ENCODE results near the gene HEATR1. TPM values are rescaled to one million over a fixed set of nuclear protein-coding genes. Genes with fewer than 3 reads are reported as not detected.
"Not testable (repeated sequence)": the region's sequence is repeated elsewhere in the genome, so short reads cannot be mapped to it uniquely, and the experiment has no call there.

Gene HEATR1
- total RNA-seq, 1 experiment from 2014 or later = 43.0 TPM

DNA sequence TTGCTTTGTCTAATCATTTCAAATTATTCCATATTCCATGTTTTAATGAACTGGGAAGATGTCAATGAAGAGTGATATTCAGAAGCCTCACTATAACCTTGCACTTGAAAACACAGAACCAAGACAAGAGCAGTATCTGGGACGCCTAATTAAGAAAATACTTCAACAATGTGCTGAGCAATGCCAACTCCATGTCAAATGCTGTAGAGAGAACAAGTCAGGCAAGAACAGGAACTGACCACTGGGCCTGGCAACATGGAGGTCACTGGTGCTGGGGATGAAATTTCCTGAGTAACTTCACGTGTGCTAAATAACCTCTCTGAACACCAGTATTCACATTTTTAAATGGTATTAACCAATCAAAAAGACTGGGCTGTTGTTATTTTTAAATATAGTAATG is 22.8 kb downstream of the HEATR1 start:
- DNase-seq = no peak
- Histone ChIP-seq H3K9me2 (ENCODE audit: insufficient read depth) (no peaks in the 10 kb centered on the region), H3K36me3 (ENCODE audit: low read depth) (peaks cover 42% of the 10 kb centered on the region), H3K27ac (no peak overlapping the region), H2AFZ (no peak overlapping the region), H3F3A (ENCODE audit: insufficient read depth, low read depth) (no peaks in the 10 kb centered on the region), H3K27me3 (ENCODE audit: insufficient read depth, low read depth) (no peaks in the 10 kb centered on the region), H4K20me1 (ENCODE audit: insufficient read depth) (peaks cover 6% of the 10 kb centered on the region; the same call in 1 of the 2 replicates), H3K4me2 (no peak overlapping the region), H3K9me3 (ENCODE audit: insufficient read depth, low read depth) (no peaks in the 10 kb centered on the region), H3K4me1 (replicated peaks; ENCODE audit: insufficient read depth) (no peaks in the 10 kb centered on the region), H3K79me2 (ENCODE audit: low read depth) (no peaks in the 10 kb centered on the region), H3K4me3 (no peak overlapping the region)
- POLR2A ChIA-PET (ENCODE audit: unreplicated experiment) = no interaction called here
- no TSS peak for BruUV-seq (replicated peaks)
- CTCF ChIA-PET = no interaction called here
- intact Hi-C loops (cut with micrococcal nuclease; ENCODE audit: unreplicated experiment) = no loop called here
- TF ChIP-seq, protein P1, sequence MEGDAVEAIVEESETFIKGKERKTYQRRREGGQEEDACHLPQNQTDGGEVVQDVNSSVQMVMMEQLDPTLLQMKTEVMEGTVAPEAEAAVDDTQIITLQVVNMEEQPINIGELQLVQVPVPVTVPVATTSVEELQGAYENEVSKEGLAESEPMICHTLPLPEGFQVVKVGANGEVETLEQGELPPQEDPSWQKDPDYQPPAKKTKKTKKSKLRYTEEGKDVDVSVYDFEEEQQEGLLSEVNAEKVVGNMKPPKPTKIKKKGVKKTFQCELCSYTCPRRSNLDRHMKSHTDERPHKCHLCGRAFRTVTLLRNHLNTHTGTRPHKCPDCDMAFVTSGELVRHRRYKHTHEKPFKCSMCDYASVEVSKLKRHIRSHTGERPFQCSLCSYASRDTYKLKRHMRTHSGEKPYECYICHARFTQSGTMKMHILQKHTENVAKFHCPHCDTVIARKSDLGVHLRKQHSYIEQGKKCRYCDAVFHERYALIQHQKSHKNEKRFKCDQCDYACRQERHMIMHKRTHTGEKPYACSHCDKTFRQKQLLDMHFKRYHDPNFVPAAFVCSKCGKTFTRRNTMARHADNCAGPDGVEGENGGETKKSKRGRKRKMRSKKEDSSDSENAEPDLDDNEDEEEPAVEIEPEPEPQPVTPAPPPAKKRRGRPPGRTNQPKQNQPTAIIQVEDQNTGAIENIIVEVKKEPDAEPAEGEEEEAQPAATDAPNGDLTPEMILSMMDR (conservative IDR thresholded peaks at IDR 0.05) = no peak
- no peak for TF ChIP-seq EZH2 (IDR thresholded peaks at IDR 0.05; ENCODE audit: low read depth)

DNA sequence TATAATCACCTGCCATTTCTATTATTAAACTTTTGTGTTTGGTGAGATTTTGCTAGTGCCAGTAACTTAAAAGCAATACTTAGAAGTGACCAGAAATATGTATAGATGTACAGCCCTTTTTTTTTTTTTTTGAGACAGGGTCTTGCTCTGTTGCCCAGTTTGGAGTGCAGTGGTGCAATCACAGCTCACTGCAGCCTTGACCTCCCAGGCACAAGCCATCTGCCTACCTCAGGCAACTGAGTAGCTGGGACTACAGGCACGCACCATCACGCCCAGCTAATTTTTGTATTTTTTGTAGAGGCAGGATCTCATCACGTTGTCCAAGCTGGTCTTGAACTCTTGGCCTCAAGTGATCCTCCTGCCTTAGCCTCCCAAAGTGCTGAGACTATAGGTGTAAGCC is 23.9 kb downstream of the HEATR1 start:
- H3F3A ChIP-seq (ENCODE audit: insufficient read depth, low read depth); H3K4me2 ChIP-seq; CTCF ChIA-PET; BruUV-seq (replicated peaks); H3K9me3 ChIP-seq (ENCODE audit: insufficient read depth, low read depth); H2AFZ ChIP-seq; H3K27ac ChIP-seq; H4K20me1 ChIP-seq (ENCODE audit: insufficient read depth); H3K79me2 ChIP-seq (ENCODE audit: low read depth); H3K9me2 ChIP-seq (ENCODE audit: insufficient read depth); H3K27me3 ChIP-seq (ENCODE audit: insufficient read depth, low read depth); H3K4me3 ChIP-seq; intact Hi-C loops (cut with micrococcal nuclease; ENCODE audit: unreplicated experiment); DNase-seq; H3K4me1 ChIP-seq (replicated peaks; ENCODE audit: insufficient read depth): not testable (repeated sequence)
- POLR2A ChIA-PET (ENCODE audit: unreplicated experiment) = interaction anchor here (0.5 kb wide), 1 partner anchor 55 kb away, joined by 3 read pairs; no protein-coding TSS in a partner anchor
- H3K36me3 ChIP-seq (ENCODE audit: low read depth) = peaks cover 43% of the 10 kb centered on the region

DNA sequence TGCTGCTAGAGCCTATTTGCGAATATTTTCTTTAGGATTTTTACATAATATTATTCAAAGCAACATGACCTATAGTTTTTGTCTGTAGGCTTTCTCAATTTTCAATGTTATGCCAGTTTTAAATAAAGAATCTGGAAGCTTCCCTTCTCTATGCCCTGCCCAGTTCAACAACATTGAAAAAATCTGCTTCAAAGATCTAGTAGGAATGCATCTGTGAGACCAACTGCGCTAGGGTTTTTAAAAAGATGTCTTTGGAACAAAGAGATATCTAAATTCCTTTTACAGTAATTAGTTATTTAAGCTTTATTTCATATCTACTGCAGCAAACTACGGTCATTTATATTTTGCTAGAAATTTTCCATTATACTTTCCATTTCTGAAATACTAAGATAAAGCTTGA is 25.7 kb downstream of the HEATR1 start:
- Histone ChIP-seq H3K36me3 (ENCODE audit: low read depth) (peaks cover 36% of the 10 kb centered on the region), H3K9me3 (ENCODE audit: insufficient read depth, low read depth) (no peaks in the 10 kb centered on the region), H3K4me2 (no peak overlapping the region), H3K27ac (no peak overlapping the region), H4K20me1 (ENCODE audit: insufficient read depth) (peaks cover 6% of the 10 kb centered on the region; the same call in 1 of the 2 replicates), H3F3A (ENCODE audit: insufficient read depth, low read depth) (no peaks in the 10 kb centered on the region), H3K79me2 (ENCODE audit: low read depth) (no peaks in the 10 kb centered on the region), H2AFZ (no peak overlapping the region), H3K4me3 (no peak overlapping the region), H3K27me3 (ENCODE audit: insufficient read depth, low read depth) (no peaks in the 10 kb centered on the region), H3K4me1 (replicated peaks; ENCODE audit: insufficient read depth) (no peaks in the 10 kb centered on the region), H3K9me2 (ENCODE audit: insufficient read depth) (no peaks in the 10 kb centered on the region)
- TF ChIP-seq, protein P1 (conservative IDR thresholded peaks at IDR 0.05) = no peak
- TF ChIP-seq EZH2 (IDR thresholded peaks at IDR 0.05; ENCODE audit: low read depth) = no peak
- CTCF ChIA-PET = no interaction called here
- intact Hi-C loops (cut with micrococcal nuclease; ENCODE audit: unreplicated experiment) = no loop called here
- POLR2A ChIA-PET (ENCODE audit: unreplicated experiment) = interaction anchor here (0.8 kb wide), 1 partner anchor 139 kb away, joined by 9 read pairs; no protein-coding TSS in a partner anchor
- no peak for DNase-seq
- BruUV-seq (replicated peaks) = no TSS peak

DNA sequence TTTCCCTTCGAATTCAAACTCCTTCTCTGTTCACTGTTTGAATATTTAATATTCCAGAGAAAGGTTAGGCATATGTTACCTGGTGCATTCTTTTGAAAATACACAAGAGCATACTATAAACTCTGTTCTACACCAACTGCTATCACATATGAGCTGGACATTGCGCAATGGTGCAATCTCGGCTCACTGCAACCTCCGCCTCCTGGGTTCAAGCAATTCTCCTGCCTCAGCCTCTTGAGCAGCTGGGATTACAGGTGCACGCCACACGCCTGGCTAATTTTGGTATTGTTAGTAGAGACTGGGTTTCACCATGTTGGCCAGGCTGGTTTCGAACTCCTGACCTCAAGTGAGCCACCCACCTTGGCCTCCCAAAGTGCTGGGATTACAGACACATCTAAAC is 27.3 kb downstream of the HEATR1 start:
- CTCF ChIA-PET; H2AFZ ChIP-seq; H4K20me1 ChIP-seq (ENCODE audit: insufficient read depth); POLR2A ChIA-PET (ENCODE audit: unreplicated experiment); H3K4me1 ChIP-seq (replicated peaks; ENCODE audit: insufficient read depth); H3F3A ChIP-seq (ENCODE audit: insufficient read depth, low read depth); H3K79me2 ChIP-seq (ENCODE audit: low read depth); H3K4me2 ChIP-seq; DNase-seq; H3K27me3 ChIP-seq (ENCODE audit: insufficient read depth, low read depth); H3K27ac ChIP-seq; H3K4me3 ChIP-seq; H3K9me3 ChIP-seq (ENCODE audit: insufficient read depth, low read depth); BruUV-seq (replicated peaks); intact Hi-C loops (cut with micrococcal nuclease; ENCODE audit: unreplicated experiment); H3K9me2 ChIP-seq (ENCODE audit: insufficient read depth): not testable (repeated sequence)
- peaks cover 39% of the 10 kb centered on the region for H3K36me3 ChIP-seq (ENCODE audit: low read depth)
